Measurements from ENCODE around the gene DMBX1.

The DMBX1 gene

GRCh38 chr1:46461017-46461808, 28.4 kb upstream of the DMBX1 start:
- DNase-seq = no peak

GRCh38 chr1:46461809-46462448, 27.7 kb upstream of the DMBX1 start:
- no peak for DNase-seq

- DNase-seq = no peak
Observed at GRCh38 chr1:46464013-46464548, 25.6 kb upstream of the DMBX1 start.

- DNase-seq = no peak
Observed at GRCh38 chr1:46464915-46465314, 24.7 kb upstream of the DMBX1 start.

- no peak for DNase-seq
Observed at GRCh38 chr1:46465981-46466476, 23.6 kb upstream of the DMBX1 start.

- DNase-seq = peak in 3 of 4 experiments; percentile 8 to 50 (median 37)
Observed at GRCh38 chr1:46466477-46467182, 23.0 kb upstream of the DMBX1 start.

- DNase-seq = no peak
Observed at GRCh38 chr1:46467183-46467504, 22.5 kb upstream of the DMBX1 start.

GRCh38 chr1:46469881-46470280, 19.8 kb upstream of the DMBX1 start:
- DNase-seq = no peak

- no peak for DNase-seq
Observed at GRCh38 chr1:46471848-46472492, 17.7 kb upstream of the DMBX1 start.

- no peak for DNase-seq
Observed at GRCh38 chr1:46472498-46473181, 17.0 kb upstream of the DMBX1 start.

- DNase-seq = no peak
Observed at GRCh38 chr1:46473991-46474390, 15.6 kb upstream of the DMBX1 start.

GRCh38 chr1:46474570-46474969, 15.1 kb upstream of the DMBX1 start:
- DNase-seq = no peak

- DNase-seq = no peak
Observed at GRCh38 chr1:46476673-46477072, 13.0 kb upstream of the DMBX1 start.

GRCh38 chr1:46477153-46477929, 12.3 kb upstream of the DMBX1 start:
- peak; percentile 82 to 92 (median 87) for DNase-seq

GRCh38 chr1:46478721-46479485, 10.7 kb upstream of the DMBX1 start:
- no peak for DNase-seq

- DNase-seq = no peak
Observed at GRCh38 chr1:46479744-46480350, 9.8 kb upstream of the DMBX1 start.

GRCh38 chr1:46480959-46481646, 8.5 kb upstream of the DMBX1 start:
- DNase-seq = no peak

- DNase-seq = no peak
Observed at GRCh38 chr1:46481961-46482360, 7.7 kb upstream of the DMBX1 start.

GRCh38 chr1:46483589-46483988, 6.0 kb upstream of the DMBX1 start:
- no peak for DNase-seq
